Hepatocyte (in vitro differentiated cells): Measurements from ENCODE around the gene TPRKB.
"Not testable (repeated sequence)": the region's sequence is repeated elsewhere in the genome, so short reads cannot be mapped to it uniquely, and the experiment has no call there.

Source experiments
- CTCF ChIP-seq: fragments of 200-600 bp; sonication (generic); IDR thresholded peaks from 2 replicates; pipeline ENCODE4 v1.5.1; 2016; ENCODE audit warnings: antibody characterized with exemption, mild to moderate bottlenecking; ENCODE audit not compliant: poor library complexity
- EZH2phosphoT487 ChIP-seq: fragments of 200-600 bp; sonication (generic); IDR thresholded peaks from one replicate; pipeline ENCODE4 v1.6.1; 2018; ENCODE audit warnings: antibody characterized with exemption, mild to moderate bottlenecking, low read depth, moderate library complexity; ENCODE audit not compliant: unreplicated experiment, severe bottlenecking

- not testable (repeated sequence) for TF ChIP-seq CTCF, EZH2phosphoT487
Measured at GRCh38 chr2:73696521-73696920, 40.6 kb downstream of the TPRKB start.
